ENCODE results near the gene SMPD1.
"Not testable (repeated sequence)": the region's sequence is repeated elsewhere in the genome, so short reads cannot be mapped to it uniquely, and the experiment has no call there.

Gene SMPD1

DNA sequence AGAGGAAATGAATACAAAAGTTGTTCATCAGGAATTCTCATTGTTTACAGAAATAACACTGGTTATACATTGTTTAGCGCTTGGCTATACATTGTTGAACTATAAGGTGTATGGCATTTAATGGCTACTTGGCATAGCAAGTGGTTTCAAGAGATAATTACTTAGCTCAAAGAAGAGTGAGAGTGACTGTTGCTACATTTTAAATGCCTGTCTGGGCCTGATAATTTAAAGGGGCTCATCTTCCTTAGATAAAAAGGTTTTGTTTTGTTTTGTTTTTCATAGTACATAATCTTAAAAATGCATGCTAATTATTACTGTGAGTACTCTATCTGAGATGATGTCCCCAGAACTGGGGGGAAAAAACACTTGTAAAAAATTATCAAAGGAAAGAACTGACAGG lies 1.5 kb upstream of the SMPD1 start:
- DNase-seq (ENCODE audit: low read depth in 1 of 2, low spot score in 1 of 2), result no peak

DNA sequence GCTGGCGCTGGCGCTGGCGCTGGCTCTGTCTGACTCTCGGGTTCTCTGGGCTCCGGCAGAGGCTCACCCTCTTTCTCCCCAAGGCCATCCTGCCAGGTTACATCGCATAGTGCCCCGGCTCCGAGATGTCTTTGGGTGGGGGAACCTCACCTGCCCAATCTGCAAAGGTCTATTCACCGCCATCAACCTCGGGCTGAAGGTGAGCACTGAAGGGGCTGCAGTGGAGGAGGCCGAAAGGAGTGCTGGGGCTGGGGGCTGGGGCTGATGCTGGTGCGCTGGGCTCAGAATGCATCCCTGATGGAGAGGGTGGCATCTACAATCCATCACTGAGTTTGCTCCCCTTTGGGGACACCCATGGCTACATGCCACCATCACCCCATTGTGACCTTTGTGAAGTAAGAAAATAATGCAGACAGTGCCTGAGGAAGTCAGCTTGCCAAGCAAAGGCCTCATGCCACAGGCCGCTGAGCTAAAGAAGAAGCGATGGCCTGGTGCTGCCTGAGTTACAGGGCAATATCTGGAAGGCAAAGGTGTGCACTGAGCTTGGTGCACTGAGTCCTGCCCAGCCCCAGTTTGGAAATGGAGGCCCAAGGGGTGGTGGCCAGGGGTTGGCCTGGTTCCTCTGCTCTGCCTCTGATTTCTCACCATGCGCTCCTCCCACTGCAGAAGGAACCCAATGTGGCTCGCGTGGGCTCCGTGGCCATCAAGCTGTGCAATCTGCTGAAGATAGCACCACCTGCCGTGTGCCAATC lies 620 bp downstream of the SMPD1 start:
- DNase-seq (ENCODE audit: low read depth in 1 of 2, low spot score in 1 of 2), result no peak

DNA sequence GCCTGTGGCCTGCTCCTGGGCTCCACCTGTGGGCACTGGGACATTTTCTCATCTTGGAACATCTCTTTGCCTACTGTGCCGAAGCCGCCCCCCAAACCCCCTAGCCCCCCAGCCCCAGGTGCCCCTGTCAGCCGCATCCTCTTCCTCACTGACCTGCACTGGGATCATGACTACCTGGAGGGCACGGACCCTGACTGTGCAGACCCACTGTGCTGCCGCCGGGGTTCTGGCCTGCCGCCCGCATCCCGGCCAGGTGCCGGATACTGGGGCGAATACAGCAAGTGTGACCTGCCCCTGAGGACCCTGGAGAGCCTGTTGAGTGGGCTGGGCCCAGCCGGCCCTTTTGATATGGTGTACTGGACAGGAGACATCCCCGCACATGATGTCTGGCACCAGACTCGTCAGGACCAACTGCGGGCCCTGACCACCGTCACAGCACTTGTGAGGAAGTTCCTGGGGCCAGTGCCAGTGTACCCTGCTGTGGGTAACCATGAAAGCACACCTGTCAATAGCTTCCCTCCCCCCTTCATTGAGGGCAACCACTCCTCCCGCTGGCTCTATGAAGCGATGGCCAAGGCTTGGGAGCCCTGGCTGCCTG lies 1.4 kb downstream of the SMPD1 start:
- no peak for DNase-seq (ENCODE audit: low read depth in 1 of 2, low spot score in 1 of 2)

DNA sequence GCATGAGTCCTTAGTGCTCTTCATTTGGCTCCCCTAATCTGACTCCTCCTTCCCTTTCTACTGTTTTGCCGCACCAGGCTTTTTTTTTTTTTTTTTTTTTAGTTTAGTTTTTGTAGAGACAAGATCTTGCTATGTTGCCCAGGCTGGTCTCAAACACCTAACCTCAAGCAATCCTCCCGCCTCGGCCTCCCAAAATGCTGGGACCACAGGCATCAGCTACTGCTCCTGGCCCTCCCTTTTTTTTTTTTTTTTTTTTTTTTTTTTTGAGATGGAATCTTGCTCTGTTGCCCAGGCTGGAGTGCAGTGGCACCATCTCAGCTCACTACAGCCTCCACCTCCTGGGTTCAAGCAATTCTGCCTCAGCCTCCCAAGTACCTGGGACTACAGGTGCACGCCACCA lies 2.0 kb downstream of the SMPD1 start:
- DNase-seq (ENCODE audit: low read depth in 1 of 2, low spot score in 1 of 2), result not testable (repeated sequence)

DNA sequence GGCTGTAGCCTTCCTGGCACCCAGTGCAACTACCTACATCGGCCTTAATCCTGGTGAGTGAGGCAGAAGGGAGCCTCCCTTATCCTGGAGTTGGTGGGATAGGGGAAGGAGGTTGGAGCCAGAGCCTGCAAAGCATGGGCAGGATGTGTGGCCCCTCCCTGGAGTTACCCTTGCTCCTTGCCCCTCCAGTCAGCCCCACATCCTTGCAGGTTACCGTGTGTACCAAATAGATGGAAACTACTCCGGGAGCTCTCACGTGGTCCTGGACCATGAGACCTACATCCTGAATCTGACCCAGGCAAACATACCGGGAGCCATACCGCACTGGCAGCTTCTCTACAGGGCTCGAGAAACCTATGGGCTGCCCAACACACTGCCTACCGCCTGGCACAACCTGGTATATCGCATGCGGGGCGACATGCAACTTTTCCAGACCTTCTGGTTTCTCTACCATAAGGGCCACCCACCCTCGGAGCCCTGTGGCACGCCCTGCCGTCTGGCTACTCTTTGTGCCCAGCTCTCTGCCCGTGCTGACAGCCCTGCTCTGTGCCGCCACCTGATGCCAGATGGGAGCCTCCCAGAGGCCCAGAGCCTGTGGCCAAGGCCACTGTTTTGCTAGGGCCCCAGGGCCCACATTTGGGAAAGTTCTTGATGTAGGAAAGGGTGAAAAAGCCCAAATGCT lies 3.9 kb downstream of the SMPD1 start:
- DNase-seq (ENCODE audit: low read depth in 1 of 2, low spot score in 1 of 2), result no peak

DNA sequence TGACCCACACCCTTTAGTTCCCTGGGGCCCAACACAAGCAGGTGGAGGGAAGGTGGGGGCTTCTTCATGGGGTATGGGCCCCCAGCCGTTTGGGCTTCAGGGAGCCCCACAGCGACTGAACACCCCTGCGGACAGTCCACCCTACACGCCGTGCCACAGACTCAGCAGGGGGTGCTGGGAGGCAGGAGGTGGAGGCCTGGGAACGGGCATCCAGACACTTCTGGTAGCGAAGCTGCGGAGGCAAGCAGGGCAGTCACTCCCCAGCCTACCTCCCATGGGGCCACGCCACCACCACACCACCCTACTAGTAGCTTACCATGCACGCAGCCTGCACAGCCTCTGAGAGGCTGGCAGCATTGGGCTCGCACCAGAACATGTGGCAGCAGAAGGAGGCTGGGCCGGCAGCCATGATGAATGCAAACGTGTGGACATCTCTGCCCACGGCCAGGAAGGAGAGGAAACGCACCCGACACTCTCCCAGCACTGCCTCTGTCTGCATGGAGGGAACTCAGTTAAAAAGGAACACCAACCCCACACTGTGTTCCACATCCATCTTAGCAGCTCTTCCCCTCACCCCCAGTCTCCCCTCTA lies 5.3 kb downstream of the SMPD1 start:
- DNase-seq (ENCODE audit: low read depth in 1 of 2, low spot score in 1 of 2), result no peak

DNA sequence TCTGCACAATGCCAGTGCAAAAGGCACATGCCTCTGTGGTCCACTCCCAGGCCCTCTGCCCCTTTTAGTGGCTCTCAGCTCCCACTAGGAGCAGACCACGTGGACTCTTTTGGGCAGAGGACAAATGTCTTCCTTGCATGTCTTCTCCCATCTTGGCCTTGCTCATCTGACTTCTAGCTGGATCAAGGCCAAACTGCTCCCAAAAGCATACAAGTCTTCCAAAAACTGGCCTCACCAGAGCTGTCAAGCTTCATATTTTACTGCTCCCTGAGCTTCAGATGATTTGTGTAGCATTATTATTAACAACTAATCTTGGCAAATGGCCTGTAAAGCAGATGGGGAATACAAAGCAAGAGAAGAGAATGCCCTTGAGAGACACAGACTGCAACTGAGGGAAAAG lies 6.9 kb downstream of the SMPD1 start:
- DNase-seq (ENCODE audit: low read depth in 1 of 2, low spot score in 1 of 2), result no peak

DNA sequence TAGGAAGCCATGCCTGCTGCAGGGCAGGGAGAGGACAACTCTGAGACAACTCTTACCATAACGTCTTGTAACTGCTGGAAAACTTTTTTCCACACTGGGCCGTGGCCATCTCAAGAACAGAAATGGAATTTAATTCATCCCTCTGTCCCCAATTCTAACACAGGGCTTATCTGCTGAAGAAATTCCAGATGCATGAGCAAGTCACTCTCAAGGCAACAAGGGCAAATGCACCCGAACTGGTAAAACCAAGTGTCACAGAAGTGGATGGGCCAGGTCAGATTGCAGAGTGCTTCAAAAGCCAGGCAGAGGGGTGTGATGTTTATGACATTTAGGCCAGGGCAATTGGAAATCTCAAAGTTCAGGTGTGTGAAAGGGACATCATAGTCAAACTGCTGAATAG lies 7.4 kb downstream of the SMPD1 start:
- DNase-seq (ENCODE audit: low read depth in 1 of 2, low spot score in 1 of 2), result no peak

DNA sequence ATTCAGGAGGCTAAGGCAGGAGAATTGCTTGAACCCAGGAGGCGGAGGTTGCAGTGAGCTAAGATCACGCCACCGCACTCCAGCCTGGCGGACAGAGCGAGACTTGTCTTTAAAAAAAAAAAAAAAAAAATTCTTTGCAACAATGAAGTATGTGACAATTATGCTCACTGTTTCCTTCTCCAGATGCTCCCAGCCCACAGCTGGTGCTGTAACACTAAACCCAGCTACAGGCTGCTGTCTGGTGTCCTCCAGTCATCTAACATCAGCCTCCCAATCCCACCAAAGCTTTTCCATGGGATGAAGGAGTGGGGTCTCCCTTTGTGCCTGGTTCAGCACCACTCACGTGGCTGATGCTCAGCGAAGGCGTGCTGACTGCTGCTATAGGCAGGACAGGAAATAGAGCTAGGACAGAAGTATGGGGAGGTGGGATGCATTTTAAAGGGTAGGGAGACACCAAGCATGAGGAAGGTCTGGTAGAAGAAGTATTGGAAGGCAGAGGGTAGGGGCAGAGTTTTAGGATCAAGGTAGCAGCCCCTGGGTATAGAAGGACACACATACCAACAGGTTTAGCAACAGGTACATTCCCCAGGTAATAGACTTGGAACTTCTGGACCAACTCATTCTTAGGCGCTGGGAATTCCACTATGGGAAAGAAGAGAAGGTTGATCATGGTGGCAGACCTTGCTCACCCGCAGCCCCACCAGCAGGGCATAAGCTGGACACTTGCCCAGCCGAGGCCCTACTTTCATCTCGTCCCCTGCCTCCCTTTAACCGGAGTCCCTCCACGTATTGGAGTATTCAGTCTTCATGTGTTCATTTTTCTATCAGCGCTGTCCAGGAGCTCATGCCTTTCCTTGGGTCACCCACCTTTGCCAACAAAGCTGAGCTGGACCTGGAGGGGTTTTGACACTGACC lies 10.4 kb downstream of the SMPD1 start:
- DNase-seq (ENCODE audit: low read depth in 1 of 2, low spot score in 1 of 2), result no peak

DNA sequence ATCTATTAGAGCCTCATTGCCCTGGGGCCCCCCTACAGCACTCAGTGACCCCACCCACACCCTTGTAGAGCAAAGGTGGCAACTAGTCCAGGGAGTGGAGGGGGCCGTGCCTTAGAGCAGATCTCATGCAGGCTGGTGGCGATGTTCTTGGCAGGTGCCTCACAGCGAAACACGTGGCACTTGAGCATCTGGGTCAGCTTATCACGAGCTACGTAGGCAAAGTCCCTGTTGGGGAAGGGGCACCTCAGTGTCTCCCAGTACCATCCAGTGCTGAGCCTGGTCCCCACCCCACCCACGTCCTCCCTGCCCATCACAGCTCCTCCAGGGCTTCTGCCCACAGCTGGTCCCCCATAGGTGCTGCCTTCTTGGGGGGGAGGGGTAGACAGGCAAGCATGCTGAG lies 11.2 kb downstream of the SMPD1 start:
- DNase-seq (ENCODE audit: low read depth in 1 of 2, low spot score in 1 of 2), result no peak

DNA sequence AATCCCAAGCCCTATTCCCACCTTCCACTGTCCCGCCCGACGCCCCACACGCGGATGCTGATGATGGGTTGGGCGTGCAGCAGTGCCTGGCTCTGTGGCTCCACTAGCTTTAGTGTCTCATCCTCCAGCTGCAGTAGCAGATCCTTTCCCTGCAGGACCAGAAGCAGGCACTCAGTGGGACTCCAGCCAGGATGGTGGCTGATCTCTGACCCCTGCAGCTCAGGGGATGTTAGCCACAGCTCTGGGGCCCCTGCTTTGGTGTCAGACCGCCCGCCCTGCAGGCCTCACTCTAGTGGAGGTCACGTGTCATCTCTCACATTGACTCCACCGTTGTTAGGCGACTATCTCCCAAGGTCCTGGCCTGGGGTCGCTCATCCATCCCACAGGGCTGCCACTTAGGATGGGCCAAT lies 11.8 kb downstream of the SMPD1 start:
- DNase-seq (ENCODE audit: low read depth in 1 of 2, low spot score in 1 of 2), result no peak

DNA sequence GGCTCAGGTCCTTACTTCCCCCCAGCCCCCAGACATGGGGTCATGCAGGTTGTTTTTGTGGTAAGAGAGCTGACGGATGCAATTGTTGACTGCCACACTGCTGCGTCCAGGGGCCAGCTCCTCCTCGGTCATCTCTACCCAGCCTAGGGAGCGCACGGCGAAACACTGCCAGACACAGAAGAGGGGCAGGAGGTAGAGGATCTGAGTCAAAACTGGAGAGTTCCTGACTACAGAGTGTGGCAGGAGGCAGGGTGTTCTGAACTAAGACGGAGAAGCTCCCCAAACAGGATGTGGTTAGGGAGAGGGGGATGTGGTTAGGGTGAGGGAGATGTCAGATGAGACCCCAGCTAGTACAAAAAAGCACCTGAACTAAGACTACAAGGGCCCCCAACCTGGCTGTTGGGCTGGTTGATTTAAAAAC lies 12.3 kb downstream of the SMPD1 start:
- DNase-seq (ENCODE audit: low read depth in 1 of 2, low spot score in 1 of 2), result peak in 1 of 2 donors; percentile 33

DNA sequence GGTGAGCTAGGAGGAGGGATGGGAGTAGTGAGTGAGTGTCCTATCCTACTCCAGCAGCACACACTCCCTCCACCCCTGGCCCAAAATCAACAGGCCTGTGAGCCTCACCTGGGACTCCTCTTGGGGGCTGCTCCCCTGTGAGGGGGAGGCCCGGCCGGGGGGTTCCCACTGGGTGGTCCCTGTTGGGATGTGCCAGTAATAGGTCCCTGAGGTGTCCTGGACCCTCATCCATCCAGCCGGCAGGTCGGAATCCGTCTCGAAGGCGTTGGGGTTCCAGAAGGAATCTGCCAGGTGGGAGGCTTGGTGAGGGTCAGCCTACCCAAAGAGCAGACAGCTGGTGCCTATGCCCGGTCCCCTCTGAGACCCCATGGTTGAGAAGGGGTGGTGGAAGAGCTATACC lies 13.3 kb downstream of the SMPD1 start:
- DNase-seq (ENCODE audit: low read depth in 1 of 2, low spot score in 1 of 2), result no peak

DNA sequence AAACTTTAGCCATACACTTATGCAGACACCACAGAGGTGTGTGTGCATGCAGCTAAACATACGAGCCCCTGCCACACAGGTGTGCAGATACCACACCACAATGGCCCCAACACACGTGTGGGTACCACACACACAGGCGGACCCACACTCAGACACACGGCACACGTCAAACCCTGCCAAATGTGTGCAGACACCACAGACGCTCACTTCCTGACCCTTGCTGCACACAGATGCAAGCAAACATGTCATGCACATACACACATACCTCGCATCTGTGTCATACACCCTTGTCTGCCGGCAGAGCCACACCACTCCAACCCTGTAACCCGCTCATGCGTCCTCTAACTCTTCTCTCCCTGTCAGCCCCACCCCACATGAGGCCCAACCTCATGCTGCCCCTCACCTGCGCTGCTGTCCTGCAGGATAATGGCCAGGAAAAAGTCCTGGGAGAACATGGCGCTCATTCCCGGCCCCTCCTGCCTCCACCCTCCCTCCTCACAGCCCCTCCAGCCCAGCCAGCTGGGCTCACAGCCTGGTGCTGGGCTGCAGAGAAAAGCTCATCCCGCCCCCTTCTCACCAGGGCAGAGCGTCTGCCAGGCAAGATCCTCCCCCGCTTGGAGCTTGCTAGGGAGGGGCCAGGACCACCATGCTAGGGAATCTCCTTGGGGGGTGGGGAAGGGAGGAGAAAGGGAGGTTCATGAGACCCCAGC lies 14.2 kb downstream of the SMPD1 start:
- DNase-seq (ENCODE audit: low read depth in 1 of 2, low spot score in 1 of 2), result no peak

DNA sequence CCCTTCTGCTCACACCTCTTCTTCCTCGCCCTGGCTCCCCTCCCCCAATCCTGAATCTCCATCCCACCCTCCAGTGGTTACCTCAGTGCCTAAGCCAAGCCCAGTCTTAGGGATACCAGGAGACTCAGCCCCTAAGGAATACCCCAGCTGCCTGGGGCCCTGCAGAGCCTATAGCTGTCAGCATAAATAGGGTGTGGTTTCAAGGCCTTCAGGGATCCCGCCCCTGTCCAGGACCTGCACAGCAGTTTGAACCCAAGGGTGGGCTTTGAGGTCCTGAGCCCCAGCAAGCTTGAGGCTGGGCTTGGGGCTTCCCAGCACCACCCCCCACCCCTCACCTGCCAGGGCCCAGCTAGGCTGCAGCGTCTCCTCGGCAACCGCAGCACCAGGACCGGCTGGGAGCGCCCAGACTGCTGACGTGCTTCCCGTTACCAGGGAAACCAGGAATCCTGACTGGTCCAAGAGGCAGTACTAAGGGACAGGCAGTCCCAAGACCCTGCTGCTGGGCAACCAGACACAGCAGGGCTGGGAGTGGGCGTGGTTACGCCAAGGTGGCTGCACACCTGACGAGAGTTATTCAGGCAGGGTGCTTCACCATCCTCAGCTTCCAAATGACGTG lies 14.9 kb downstream of the SMPD1 start:
- no peak for DNase-seq (ENCODE audit: low read depth in 1 of 2, low spot score in 1 of 2)

DNA sequence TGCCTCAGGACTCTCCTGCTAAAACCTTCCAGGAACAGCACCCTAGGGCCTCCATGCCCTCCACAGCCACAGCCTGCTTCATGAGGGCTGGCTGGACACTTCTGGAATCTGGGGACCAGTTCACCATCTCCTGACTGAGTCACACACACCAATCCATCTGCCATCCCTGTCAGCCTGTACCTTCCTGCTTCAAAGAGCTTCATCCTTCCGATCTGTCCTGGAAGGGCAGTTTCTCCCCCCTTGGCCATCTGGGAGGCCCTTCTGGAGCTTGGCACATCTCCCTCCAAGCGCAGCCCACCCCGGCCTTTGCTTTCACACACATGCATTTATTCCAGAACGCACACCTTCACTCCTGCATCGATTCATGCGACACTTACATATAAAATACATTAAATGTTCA lies 15.6 kb downstream of the SMPD1 start:
- DNase-seq (ENCODE audit: low read depth in 1 of 2, low spot score in 1 of 2), result no peak

DNA sequence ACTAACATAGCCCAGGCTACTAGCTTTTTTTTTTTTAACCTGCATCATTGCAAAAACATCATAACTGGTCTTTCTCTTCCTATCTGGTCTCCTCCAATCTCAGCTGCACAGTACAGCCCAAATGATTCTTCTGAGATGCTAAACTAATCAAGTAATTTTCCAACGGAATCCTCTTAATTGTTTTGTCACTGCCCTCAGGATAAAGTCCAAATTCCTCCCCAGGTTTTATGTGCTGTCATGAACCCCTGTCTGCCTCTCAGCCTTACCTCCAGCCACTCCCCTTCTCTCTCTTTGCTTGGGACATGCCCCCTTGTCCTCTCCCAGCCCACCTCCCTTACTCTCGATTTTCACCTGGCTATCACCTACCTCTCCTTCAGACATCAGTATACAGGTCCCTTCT lies 16.1 kb downstream of the SMPD1 start:
- DNase-seq (ENCODE audit: low read depth in 1 of 2, low spot score in 1 of 2), result no peak

DNA sequence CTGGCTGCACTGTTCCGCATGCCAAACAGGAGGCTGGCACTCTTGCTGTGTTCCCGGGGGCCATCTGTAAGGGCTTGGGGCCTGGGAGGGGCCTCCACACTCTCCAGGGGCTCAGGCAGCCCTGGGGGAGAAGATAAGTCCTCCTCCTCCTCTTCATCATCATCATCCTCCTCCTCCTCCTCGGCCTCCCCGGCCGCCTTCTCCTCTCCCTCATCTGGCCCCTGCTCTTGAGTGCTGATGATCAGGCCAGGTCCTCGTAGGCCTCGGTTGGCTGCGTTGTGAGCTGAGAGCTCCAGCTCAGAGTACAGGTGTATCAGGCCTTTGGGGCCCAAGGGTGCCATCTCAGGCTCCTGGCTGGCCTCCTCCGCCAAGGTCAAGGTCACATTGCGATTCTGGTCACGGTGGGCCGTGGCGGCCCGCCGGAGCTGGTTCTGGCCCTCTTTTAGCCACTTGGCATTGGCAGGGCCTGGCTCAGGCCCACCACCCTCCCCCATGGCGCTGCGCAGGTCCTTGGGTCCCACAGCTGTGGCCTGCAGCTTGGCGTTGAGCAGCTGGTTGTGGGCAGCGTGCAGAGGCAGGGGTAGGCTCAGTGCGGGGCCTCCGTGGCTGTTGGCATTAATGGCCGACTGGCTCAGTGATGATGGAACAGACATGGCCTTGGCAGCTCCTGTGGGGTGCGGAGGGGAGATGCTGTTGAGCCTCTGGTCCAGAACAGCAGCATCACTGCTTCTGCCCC lies 20.6 kb downstream of the SMPD1 start:
- DNase-seq (ENCODE audit: low read depth in 1 of 2, low spot score in 1 of 2), result no peak

DNA sequence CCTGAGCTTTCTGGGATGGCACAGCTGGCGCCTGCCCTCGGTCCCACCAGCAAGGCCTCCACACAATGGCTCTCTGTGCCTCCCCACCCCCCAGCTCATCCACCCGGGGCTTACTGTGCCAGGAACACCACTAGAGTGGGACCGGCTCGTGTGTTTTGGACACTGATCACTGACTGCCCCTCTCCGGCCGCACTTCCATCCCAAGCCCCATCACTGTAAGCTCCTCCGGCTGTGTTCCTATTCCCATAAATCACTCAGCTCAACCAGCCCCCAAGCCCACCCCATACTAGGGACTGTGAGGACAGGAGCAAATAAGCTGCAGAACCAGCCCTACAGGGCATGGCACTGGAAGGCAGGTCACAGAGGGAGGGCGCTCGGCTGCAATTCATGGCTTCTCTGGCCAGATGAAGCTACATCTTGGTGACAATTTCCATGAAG lies 21.3 kb downstream of the SMPD1 start:
- no peak for DNase-seq (ENCODE audit: low read depth in 1 of 2, low spot score in 1 of 2)

Measured in stimulated activated CD4-positive, alpha-beta T cell treated with anti-CD3 and anti-CD28 coated beads, Interleukin-15, amount 100 ng/mL, for 1 hour (primary cell).